DOHH2 (cell line): ENCODE measurements around the gene MBLAC1.

Experiments
- H3F3A ChIP-seq: fragments of 200-600 bp; sonication (generic), shearing (Covaris generic); 2 replicates; pipeline ENCODE4 v1.6.0; 2016; ENCODE audit warnings: antibody characterized with exemption, mild to moderate bottlenecking; ENCODE audit not compliant: control insufficient read depth, insufficient read depth
- H3K27ac ChIP-seq: fragments of 200-600 bp; sonication (generic); 2 replicates; pipeline ENCODE4 v1.5.1; 2014; ENCODE audit warnings: low read depth, mild to moderate bottlenecking, low read length, moderate library complexity
- H3K27me3 ChIP-seq: fragments of 200-600 bp; sonication (generic); 2 replicates; pipeline ENCODE4 v1.6.1; 2014; ENCODE audit warnings: mild to moderate bottlenecking, low read length, mixed read lengths; ENCODE audit not compliant: control insufficient read depth
- H3K36me3 ChIP-seq: fragments of 200-600 bp; sonication (generic); 2 replicates; pipeline ENCODE4 v1.6.1; 2014; ENCODE audit warnings: mild to moderate bottlenecking, low read length, moderate library complexity, mixed read lengths; ENCODE audit not compliant: control insufficient read depth
- H3K4me1 ChIP-seq: fragments of 200-600 bp; sonication (generic); 2 replicates; pipeline ENCODE4 v1.6.1; 2014; ENCODE audit warnings: mild to moderate bottlenecking, low read length, mixed read lengths; ENCODE audit not compliant: control insufficient read depth
- H3K4me2 ChIP-seq: fragments of 200-600 bp; sonication (generic); 2 replicates; pipeline ENCODE4 v1.6.0; 2014; ENCODE audit warnings: mild to moderate bottlenecking, low read length, moderate library complexity
- H3K4me3 ChIP-seq: fragments of 200-600 bp; sonication (generic); 2 replicates; pipeline ENCODE4 v1.5.1; 2014; ENCODE audit warnings: mild to moderate bottlenecking, low read length, mixed read lengths
- H3K79me2 ChIP-seq: fragments of 200-600 bp; sonication (generic); 2 replicates; pipeline ENCODE4 v1.6.1; 2014; ENCODE audit warnings: mild to moderate bottlenecking, low read length, mixed read lengths; ENCODE audit not compliant: control insufficient read depth
- H3K9me2 ChIP-seq: fragments of 200-600 bp; sonication (generic); replicated peaks from 2 replicates; pipeline ENCODE4 v1.6.1; 2014; ENCODE audit warnings: mild to moderate bottlenecking, low read length, mixed read lengths; ENCODE audit not compliant: control insufficient read depth
- H3K9me3 ChIP-seq: fragments of 200-600 bp; sonication (generic); 2 replicates; pipeline ENCODE4 v1.6.1; 2014; ENCODE audit warnings: antibody characterized with exemption, low read length, mixed read lengths; ENCODE audit not compliant: control insufficient read depth, insufficient read depth
- H4K20me1 ChIP-seq: fragments of 200-600 bp; sonication (generic); 2 replicates; pipeline ENCODE4 v1.6.0; 2014; ENCODE audit warnings: low read depth, mild to moderate bottlenecking, antibody characterized with exemption, low read length, moderate library complexity; ENCODE audit not compliant: control insufficient read depth, insufficient read depth
- CTCF ChIP-seq: fragments of 200-600 bp; sonication (generic); IDR thresholded peaks from one replicate; pipeline ENCODE4 v1.5.1; 2014; ENCODE audit warnings: antibody characterized with exemption, mild to moderate bottlenecking, low read depth, low read length; ENCODE audit not compliant: poor library complexity, severe bottlenecking
- EZH2phosphoT487 ChIP-seq: fragments of 200-600 bp; sonication (generic); IDR thresholded peaks from 2 replicates; pipeline ENCODE4 v1.6.1; 2017; ENCODE audit warnings: borderline replicate concordance, mild to moderate bottlenecking, antibody characterized with exemption, low read length, moderate library complexity, mixed read lengths

MBLAC1 gene

GRCh38 chr7:100093925-100094486, 32.8 kb upstream of the MBLAC1 start:
- Histone ChIP-seq H4K20me1 (peaks cover 23% of the 10 kb centered on the region), H3K4me3 (no peak overlapping the region), H3K27ac (no peak overlapping the region), H3K9me3 (no peaks in the 10 kb centered on the region), H3K4me2 (no peak overlapping the region), H3K79me2 (peaks cover 43% of the 10 kb centered on the region), H3K4me1 (peaks cover 23% of the 10 kb centered on the region), H3F3A (peaks cover 87% of the 10 kb centered on the region), H3K36me3 (peaks cover 93% of the 10 kb centered on the region), H3K9me2 (no peaks in the 10 kb centered on the region), H3K27me3 (no peaks in the 10 kb centered on the region)
- TF ChIP-seq CTCF (no peak), EZH2phosphoT487 (no peak)

- peaks cover 45% of the 10 kb centered on the region for H3K79me2 ChIP-seq
Measured at GRCh38 chr7:100095289-100095688, 31.5 kb upstream of the MBLAC1 start.

DNA sequence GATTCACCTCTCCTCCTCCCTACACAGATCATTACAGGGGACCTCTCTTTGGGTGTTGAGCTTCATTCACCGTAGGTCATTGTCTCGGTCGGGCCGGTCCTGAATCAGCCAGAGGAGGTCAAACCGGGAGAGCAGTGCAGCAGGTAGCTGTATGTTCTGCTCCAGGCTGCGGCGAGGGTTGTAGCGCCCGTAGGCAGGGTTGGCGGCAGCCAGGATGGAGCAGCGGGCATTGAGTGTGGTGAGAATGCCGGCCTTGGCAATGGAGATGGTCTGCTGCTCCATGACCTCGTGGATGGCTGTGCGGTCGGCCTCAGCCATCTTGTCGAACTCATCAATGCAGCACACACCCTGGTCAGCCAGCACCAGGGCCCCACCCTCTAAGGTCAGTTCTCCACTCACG, 31.1 kb upstream of the MBLAC1 start:
- TF ChIP-seq EZH2phosphoT487 (no peak), CTCF (no peak)
- Histone ChIP-seq H3K27me3 (no peaks in the 10 kb centered on the region), H3F3A (peaks cover 87% of the 10 kb centered on the region), H3K4me3 (no peak overlapping the region), H4K20me1 (peaks cover 35% of the 10 kb centered on the region), H3K4me2 (no peak overlapping the region), H3K9me3 (no peaks in the 10 kb centered on the region), H3K36me3 (peaks cover 98% of the 10 kb centered on the region), H3K9me2 (no peaks in the 10 kb centered on the region), H3K27ac (no peak overlapping the region), H3K79me2 (peaks cover 47% of the 10 kb centered on the region), H3K4me1 (peaks cover 20% of the 10 kb centered on the region)

More at GRCh38 chr7:100095289-100095688, 31.5 kb upstream of the MBLAC1 start:
- H3K4me1 ChIP-seq: peaks cover 24% of the 10 kb centered on the region
- H3K4me2 ChIP-seq: no peak overlapping the region
- no peaks in the 10 kb centered on the region for H3K27me3 ChIP-seq
- no peak for TF ChIP-seq EZH2phosphoT487
- TF ChIP-seq CTCF: no peak
- H3K9me2 ChIP-seq: no peaks in the 10 kb centered on the region
- H3K36me3 ChIP-seq: peaks cover 99% of the 10 kb centered on the region
- H3K27ac ChIP-seq: no peak overlapping the region
- no peak overlapping the region for H3K4me3 ChIP-seq
- peaks cover 35% of the 10 kb centered on the region for H4K20me1 ChIP-seq
- no peaks in the 10 kb centered on the region for H3K9me3 ChIP-seq
- H3F3A ChIP-seq: peaks cover 92% of the 10 kb centered on the region
